Heart left ventricle (tissue), 16 donors: Measurements from ENCODE around the gene IDNK. TPM values are rescaled to one million over a fixed set of nuclear protein-coding genes. Genes with fewer than 3 reads are reported as not detected.

Experiments used
- ATAC-seq, 4 donors: fragments of 200-7000 bp; cut with Tn5 transposase; one replicate each; pipeline ENCODE4 v1.9.1; 2020 to 2022; ENCODE audit warnings: moderate library complexity in 4 of 4, mild to moderate bottlenecking in 3 of 4, moderate number of reproducible peaks in 1 of 4
- DNase-seq, 5 donors: peaks; one replicate each; pipeline ENCODE4 v3.0.0-alpha.2; 2020
- H3K27ac ChIP-seq, 12 donors: fragments of 200-600 bp; sonication (generic) in 4 of 12; one replicate each; pipeline versions ENCODE4 v1.5.0 to v1.8.0; 2016 to 2022; ENCODE audit warnings: mild to moderate bottlenecking in 2 of 12
- H3K27me3 ChIP-seq, 9 donors: fragments of 200-600 bp; sonication (generic) in 2 of 9; one replicate each; pipeline versions ENCODE4 v1.5.1 to v1.8.0; 2016 to 2022; ENCODE audit warnings: mild to moderate bottlenecking in 3 of 9
- H3K36me3 ChIP-seq, 9 donors: fragments of 200-600 bp; sonication (generic) in 2 of 9; one replicate each; pipeline versions ENCODE4 v1.5.0 to v1.8.0; 2018 to 2022; ENCODE audit warnings: mild to moderate bottlenecking in 2 of 9
- H3K4me1 ChIP-seq, 12 donors: fragments of 200-600 bp; sonication (generic) in 4 of 12; one replicate each; pipeline versions ENCODE4 v1.5.0 to v1.8.0; 2016 to 2022; ENCODE audit warnings: mild to moderate bottlenecking in 3 of 12
- H3K4me3 ChIP-seq, 12 donors: fragments of 200-600 bp; sonication (generic) in 4 of 12; one replicate each; pipeline versions ENCODE4 v1.5.0 to v1.8.0; 2017 to 2022; ENCODE audit warnings: mild to moderate bottlenecking in 9 of 12, moderate library complexity in 4 of 12
- H3K9me3 ChIP-seq, 12 donors: fragments of 200-600 bp; sonication (generic) in 4 of 12; one replicate each; pipeline versions ENCODE4 v1.5.0 to v1.8.0; 2016 to 2022; ENCODE audit warnings: mild to moderate bottlenecking in 1 of 12
- POLR2A ChIP-seq, 2 donors: fragments of 450-650 bp; IDR thresholded peaks; one replicate each; pipeline ENCODE4 v1.6.1; 2017; ENCODE audit warnings: antibody characterized with exemption in 2 of 2, mild to moderate bottlenecking in 2 of 2, moderate library complexity in 2 of 2
- WGBS, 4 donors: extraction: QIAGEN DNeasy Blood & Tissue Kit in 2 of 4; methylation state at CpG; one replicate each; pipeline versions ENCODE4 v1.1.5 to v1.1.7; 2013 to 2018; 5-methylcytosine and 5-hydroxymethylcytosine counted together
- intact Hi-C, 10 donors: fragments of 100-400 bp; cut with DNase I; formaldehyde crosslinking; loops; one replicate each; pipeline versions ENCODE4 v1.11.1 to v1.14.2; 2022
- polyA plus RNA-seq, 2 donors: library from polyadenylated mRNA; stranded (reverse); fragments of 200-250 nt; gene quantifications; one replicate each; pipeline ENCODE4 v1.2.3, GENCODE V29; 2013
- total RNA-seq, 9 donors: library from RNA; depleted of rRNA in 2 of 9; stranded (reverse); fragments of >200 nt in 2 of 9; fragmentation: NEBNext Ultra II Directional in 3 of 9; extraction: Animal tissue kit (Norgen Biotek cat#: 25700) in 3 of 9; gene quantifications; one replicate each; pipeline versions ENCODE4 v1.1.0 to v1.2.4, GENCODE V29; 2016 to 2023
- TF ChIP-seq, protein P1 (sequence below), 12 donors: fragments of 200-600 bp; sonication (generic) in 4 of 12; IDR thresholded peaks; one replicate each; pipeline versions ENCODE4 v1.5.0 to v1.8.0; 2018 to 2022; ENCODE audit warnings: antibody characterized with exemption in 12 of 12, mild to moderate bottlenecking in 5 of 12
- donor health status: ischemic (EF 13 %, LVEDD 7.1; RV severe dilation, severe dysfunction).
- donor health status: healthy with polysubstance abuse.
- donor health status: DM: no; HTN: yes; CAD: no.
- donor health status: DM: no; HTN: no; CAD: no.
- donor health status: ischemic (EF 25% LVEDD 6.9; RV normal size, moderate dysfunction).
- donor health status: ischemic (EF 25% LVEDD 5.7; RV mildly dilated, moderate dysfunction).
- donor health status: healthy.
- donor health status: DM: yes; HTN: yes; CAD: no.
- donor health status: ischemic (EF 35%, LVEDD 5.7; RV mildly dilated, moderate dysfunction).
- donor health status: nonischemic (EF 11% LVEDD 7.7; RV severe dilation, severe dysfunction).
- donor health status: DM: yes; HTN: yes; CAD: no.
- donor health status: PGD.
- donor health status: ischemic (EF 29% LVEDD 5.4; RV normal size, mild dysfunction).
- donor health status: nonischemic (EF 23%, LVEDD 6.1; RV moderate dilation, normal function).

IDNK gene
- total and polyA plus RNA-seq, 11 donors: 0.69 to 6.9 (median 4.4) TPM

DNA sequence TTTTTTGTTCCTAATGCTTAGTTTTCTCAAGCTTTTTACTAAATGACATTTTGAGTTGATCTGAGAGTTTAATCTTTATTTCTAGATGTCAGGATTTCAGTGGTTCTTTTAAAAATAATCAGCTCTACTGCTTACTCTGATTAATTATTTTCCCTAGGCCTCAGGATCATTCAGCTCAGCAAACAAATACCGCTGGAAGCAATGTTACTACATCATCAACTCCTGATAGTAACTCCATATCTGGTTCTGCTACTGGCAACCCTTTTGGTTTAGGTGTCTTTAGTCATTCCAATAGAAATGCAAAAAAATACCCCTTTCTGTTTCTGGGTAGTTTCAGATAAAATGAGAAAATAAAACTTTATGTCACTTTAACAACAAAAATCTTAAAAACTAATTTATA, 5.6 kb upstream of the IDNK start:
- WGBS, 4 donors: 84 to 96% (median 89%) methylated on average over 1 of the region's 1 CpG
- no peak overlapping the region for H3K4me3 ChIP-seq
- no peak overlapping the region for H3K27ac ChIP-seq
- intact Hi-C loops: no loop called here
- TF ChIP-seq POLR2A (IDR thresholded peaks at IDR 0.05): no peak
- TF ChIP-seq, protein P1, sequence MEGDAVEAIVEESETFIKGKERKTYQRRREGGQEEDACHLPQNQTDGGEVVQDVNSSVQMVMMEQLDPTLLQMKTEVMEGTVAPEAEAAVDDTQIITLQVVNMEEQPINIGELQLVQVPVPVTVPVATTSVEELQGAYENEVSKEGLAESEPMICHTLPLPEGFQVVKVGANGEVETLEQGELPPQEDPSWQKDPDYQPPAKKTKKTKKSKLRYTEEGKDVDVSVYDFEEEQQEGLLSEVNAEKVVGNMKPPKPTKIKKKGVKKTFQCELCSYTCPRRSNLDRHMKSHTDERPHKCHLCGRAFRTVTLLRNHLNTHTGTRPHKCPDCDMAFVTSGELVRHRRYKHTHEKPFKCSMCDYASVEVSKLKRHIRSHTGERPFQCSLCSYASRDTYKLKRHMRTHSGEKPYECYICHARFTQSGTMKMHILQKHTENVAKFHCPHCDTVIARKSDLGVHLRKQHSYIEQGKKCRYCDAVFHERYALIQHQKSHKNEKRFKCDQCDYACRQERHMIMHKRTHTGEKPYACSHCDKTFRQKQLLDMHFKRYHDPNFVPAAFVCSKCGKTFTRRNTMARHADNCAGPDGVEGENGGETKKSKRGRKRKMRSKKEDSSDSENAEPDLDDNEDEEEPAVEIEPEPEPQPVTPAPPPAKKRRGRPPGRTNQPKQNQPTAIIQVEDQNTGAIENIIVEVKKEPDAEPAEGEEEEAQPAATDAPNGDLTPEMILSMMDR (IDR thresholded peaks at IDR 0.05): no peak
- no peaks in the 10 kb centered on the region for H3K27me3 ChIP-seq
- H3K9me3 ChIP-seq: no peaks in the 10 kb centered on the region
- no peak for DNase-seq
- no peaks in the 10 kb centered on the region for H3K36me3 ChIP-seq
- H3K4me1 ChIP-seq: peaks cover 0 to 5% (median 0%) of the 10 kb centered on the region in 12 donors
- no peak for ATAC-seq

DNA sequence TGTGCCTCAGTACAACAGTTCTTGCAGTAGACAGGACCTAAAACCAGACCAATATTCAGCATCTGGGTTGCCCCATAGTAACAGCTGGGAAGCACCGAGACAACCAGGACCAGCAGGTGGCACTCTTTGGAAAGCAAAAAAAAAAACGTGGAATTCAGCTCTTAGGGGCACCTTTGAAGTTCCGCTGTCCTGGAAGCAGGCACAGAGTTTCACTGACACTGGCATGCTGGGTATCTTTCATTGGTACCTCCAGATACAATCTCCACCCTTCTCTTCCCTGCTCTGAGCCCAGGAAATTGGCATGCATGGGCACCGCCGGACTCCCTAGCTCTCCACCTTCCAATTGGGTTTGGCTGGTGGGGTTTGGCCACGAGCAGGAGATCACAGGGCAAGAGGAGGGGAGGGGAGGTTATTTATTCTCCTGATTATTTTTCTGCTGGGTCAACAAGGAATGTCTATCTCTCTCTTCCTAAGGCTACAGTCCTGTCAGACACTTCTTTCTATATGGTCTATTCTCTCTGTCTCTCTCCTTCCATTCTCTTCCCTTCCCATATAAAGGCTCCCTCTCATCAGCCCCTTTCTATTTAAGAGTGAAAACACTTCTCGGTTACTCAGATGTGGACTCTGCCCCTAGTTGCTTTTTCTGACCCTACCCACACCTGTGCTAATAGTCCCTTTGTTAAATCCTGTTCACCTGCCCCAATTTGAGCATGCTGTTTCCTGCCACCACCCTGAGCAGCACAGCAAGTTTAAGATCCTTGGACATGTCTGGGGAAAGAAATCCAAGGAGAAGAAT, 1.9 kb upstream of the IDNK start:
- H3K4me3 ChIP-seq: peak overlapping the region in 1 of 12 donors; percentile 6

DNA sequence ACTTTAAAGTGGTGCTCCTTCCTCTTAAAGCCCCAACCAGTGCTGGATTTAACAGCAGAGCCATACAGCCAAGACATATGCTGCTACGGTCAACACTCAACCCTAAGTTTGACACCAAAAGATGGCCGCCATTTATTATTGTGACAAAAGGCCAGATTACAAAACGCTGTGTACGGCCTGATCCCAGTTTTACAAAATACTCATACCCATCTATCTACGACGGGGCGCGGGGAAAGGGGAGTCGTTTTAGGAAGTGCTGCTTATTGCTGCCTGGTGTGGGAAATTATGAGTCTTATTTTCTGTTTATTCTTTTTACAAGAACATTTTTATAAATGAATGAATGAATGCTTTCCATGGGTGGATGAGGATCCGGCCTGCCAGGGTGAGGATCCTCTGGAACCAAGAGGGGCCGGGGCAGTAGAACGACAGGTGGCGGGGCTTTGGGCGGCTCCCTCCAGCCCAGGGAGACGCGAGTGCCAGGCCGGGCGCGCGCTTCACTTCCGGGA, 457 bp upstream of the IDNK start:
- Histone ChIP-seq H3K36me3 (peaks cover 0 to 14% (median 3%) of the 10 kb centered on the region in 9 donors), H3K4me3 (peak overlapping the region; percentile 53 to 98 (median 84)), H3K27ac (peak overlapping the region; percentile 75 to 95 (median 90)), H3K27me3 (peaks cover 0 to 4% (median 0%) of the 10 kb centered on the region in 9 donors), H3K4me1 (peaks cover 0 to 17% (median 7%) of the 10 kb centered on the region in 12 donors), H3K9me3 (no peaks in the 10 kb centered on the region)
- 14 to 17% (median 17%) methylated on average over 21 of the region's 21 CpGs for WGBS, 4 donors
- DNase-seq: peak in 1 of 5 donors; percentile 69
- no peak for TF ChIP-seq POLR2A (IDR thresholded peaks at IDR 0.05)
- TF ChIP-seq, protein P1 (IDR thresholded peaks at IDR 0.05): peak in 1 of 12 donors; percentile 4
- ATAC-seq: peak in 2 of 4 donors; percentile 41 to 74
- intact Hi-C loops: loop anchor here in 9 of 10 donors (2.0 to 10.0 kb wide), 7 partner anchors 82 to 302 kb away; partner anchors contain the start of genes UBQLN1 (in 4 of the 9) and KIF27 (in 1 of the 9)

More for the DNA sequence above, 1.9 kb upstream of the IDNK start:
- TF ChIP-seq, protein P1 (IDR thresholded peaks at IDR 0.05): peak; percentile 51 to 79 (median 63)
- no peak for TF ChIP-seq POLR2A (IDR thresholded peaks at IDR 0.05)
- Histone ChIP-seq H3K27ac (no peak overlapping the region), H3K36me3 (no peaks in the 10 kb centered on the region), H3K27me3 (peaks cover 0 to 4% (median 0%) of the 10 kb centered on the region in 9 donors), H3K4me1 (peaks cover 0 to 17% (median 7%) of the 10 kb centered on the region in 12 donors), H3K9me3 (no peaks in the 10 kb centered on the region)
- intact Hi-C loops: loop anchor here (1.0 to 10.0 kb wide), 9 partner anchors 28 to 304 kb away; partner anchors contain the start of genes UBQLN1 (in 3 of the 10) and KIF27 (in 1 of the 10)
- ATAC-seq (peak in 3 of 4 donors; percentile 21 to 50 (median 33)), DNase-seq (peak in 2 of 5 donors; percentile 18 to 27)
- 17 to 21% (median 20%) methylated on average over 7 of the region's 7 CpGs for WGBS, 4 donors

DNA sequence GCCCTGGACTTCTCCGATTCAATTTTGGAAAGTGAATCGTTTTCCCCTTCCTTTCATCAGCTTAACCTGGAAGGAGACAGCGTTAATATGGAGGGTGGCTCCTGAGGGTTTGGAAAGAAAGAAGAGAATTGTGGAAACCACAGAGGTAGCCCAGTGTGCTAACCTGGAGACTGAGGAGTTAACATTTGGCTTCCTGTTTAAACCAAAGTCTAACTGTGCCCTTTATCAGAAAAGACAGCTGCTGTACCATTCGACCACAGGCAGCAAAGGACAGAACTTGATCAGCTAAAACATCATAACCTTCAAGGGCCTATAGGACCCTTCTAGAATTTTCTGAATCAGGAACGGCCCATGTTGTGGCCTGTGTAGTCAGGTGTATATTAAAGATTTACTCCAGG, 735 bp downstream of the IDNK start:
- intact Hi-C loops: loop anchor here in 9 of 10 donors (2.0 to 10.0 kb wide), 7 partner anchors 81 to 301 kb away; partner anchors contain the start of genes UBQLN1 (in 4 of the 9) and KIF27 (in 1 of the 9)
- DNase-seq (no peak), ATAC-seq (peak in 1 of 4 donors; percentile 5)
- TF ChIP-seq, protein P1 (IDR thresholded peaks at IDR 0.05): no peak
- TF ChIP-seq POLR2A (IDR thresholded peaks at IDR 0.05): no peak
- Histone ChIP-seq H3K4me3 (peak overlapping the region; percentile 53 to 98 (median 84)), H3K27me3 (peaks cover 0 to 4% (median 0%) of the 10 kb centered on the region in 9 donors), H3K9me3 (no peaks in the 10 kb centered on the region), H3K4me1 (peaks cover 0 to 17% (median 7%) of the 10 kb centered on the region in 12 donors), H3K36me3 (peaks cover 0 to 24% (median 4%) of the 10 kb centered on the region in 9 donors), H3K27ac (peak overlapping the region; percentile 75 to 95 (median 90))
- WGBS, 4 donors: 15 to 24% (median 20%) methylated on average over 5 of the region's 5 CpGs
